Heart right ventricle (tissue), 16 donors: ENCODE data around the gene COG7. TPM values are rescaled to one million over a fixed set of nuclear protein-coding genes. Genes with fewer than 3 reads are reported as not detected.

Source experiments
- ATAC-seq, 8 donors: fragments of 200-7000 bp; cut with Tn5 transposase; one replicate each; pipeline ENCODE4 v1.9.1; 2020; ENCODE audit warnings: mild to moderate bottlenecking in 8 of 8, moderate library complexity in 8 of 8, moderate number of reproducible peaks in 1 of 8
- DNase-seq, 2 donors: peaks; one replicate each; pipeline ENCODE4 v3.0.0-alpha.2; 2020
- H3K27ac ChIP-seq, 10 donors: fragments of 200-600 bp; sonication (generic) in 2 of 10; one replicate each; pipeline versions ENCODE4 v1.5.0 to v1.8.0; 2020 to 2022; ENCODE audit warnings: mild to moderate bottlenecking in 3 of 10
- H3K27me3 ChIP-seq, 7 donors: fragments of 200-600 bp; one replicate each; pipeline ENCODE4 v1.8.0; 2021 to 2022; ENCODE audit warnings: mild to moderate bottlenecking in 2 of 7
- H3K36me3 ChIP-seq, 9 donors: fragments of 200-600 bp; sonication (generic) in 1 of 9; one replicate each; pipeline versions ENCODE4 v1.5.0 to v1.8.0; 2020 to 2022; ENCODE audit warnings: mild to moderate bottlenecking in 2 of 9
- H3K4me1 ChIP-seq, 9 donors: fragments of 200-600 bp; sonication (generic) in 1 of 9; one replicate each; pipeline versions ENCODE4 v1.5.0 to v1.8.0; 2020 to 2022; ENCODE audit warnings: mild to moderate bottlenecking in 4 of 9
- H3K4me3 ChIP-seq, 10 donors: fragments of 200-600 bp; sonication (generic) in 2 of 10; one replicate each; pipeline versions ENCODE4 v1.5.0 to v1.8.0; 2020 to 2022; ENCODE audit warnings: mild to moderate bottlenecking in 7 of 10, moderate library complexity in 2 of 10
- H3K9me3 ChIP-seq, 11 donors: fragments of 200-600 bp in 10 of 11; sonication (generic) in 2 of 11; one replicate each; pipeline versions ENCODE4 v1.5.0 to v1.8.0; 2013 to 2022; ENCODE audit warnings: mild to moderate bottlenecking in 2 of 11, control low read depth in 1 of 11, moderate library complexity in 1 of 11
- WGBS, 2 donors: extraction: QIAGEN DNeasy Blood & Tissue Kit; methylation state at CpG; one replicate each; pipeline ENCODE4 v1.1.7; 2013; ENCODE audit warnings: inconsistent platforms in 1 of 2; 5-methylcytosine and 5-hydroxymethylcytosine counted together
- intact Hi-C, 10 donors: fragments of 100-400 bp; cut with DNase I; formaldehyde crosslinking; loops; one replicate each; pipeline versions ENCODE4 v1.11.1 to v1.14.2; 2022
- polyA plus RNA-seq, 2 donors: library from polyadenylated mRNA; stranded (reverse); fragments of 200-250 nt; gene quantifications; one replicate each; pipeline ENCODE4 v1.2.3, GENCODE V29; 2013
- total RNA-seq, 10 donors: library from RNA; stranded (reverse); fragmentation: NEBNext Ultra II Directional in 3 of 10; extraction: Animal tissue kit (Norgen Biotek cat#: 25700) in 3 of 10; gene quantifications; one replicate each; pipeline versions ENCODE4 v1.2.1 to v1.2.4, GENCODE V29; 2021 to 2023
- TF ChIP-seq, protein P1 (sequence below), 9 donors: fragments of 200-600 bp; sonication (generic) in 2 of 9; IDR thresholded peaks; one replicate each; pipeline versions ENCODE4 v1.5.0 to v1.8.0; 2021 to 2022; ENCODE audit warnings: antibody characterized with exemption in 9 of 9, mild to moderate bottlenecking in 5 of 9, moderate library complexity in 1 of 9
- donor health status: Arrhythmogenic right ventricular cardiomyopathy.
- donor health status: ischemic (EF 13 %, LVEDD 7.1; RV severe dilation, severe dysfunction).
- donor health status: healthy with polysubstance abuse.
- donor health status: DM: no; HTN: yes; CAD: no.
- donor health status: DM: no; HTN: no; CAD: no.
- donor health status: ischemic (EF 25% LVEDD 6.9; RV normal size, moderate dysfunction).
- donor health status: ischemic (EF 25% LVEDD 5.7; RV mildly dilated, moderate dysfunction).
- donor health status: healthy.
- donor health status: DM: yes; HTN: yes; CAD: no.
- donor health status: Ischemic cardiomyopathy.
- donor health status: ischemic (EF 35%, LVEDD 5.7; RV mildly dilated, moderate dysfunction).
- donor health status: nonischemic (EF 11% LVEDD 7.7; RV severe dilation, severe dysfunction).
- donor health status: DM: yes; HTN: yes; CAD: no.
- donor health status: PGD.
- donor health status: ischemic (EF 29% LVEDD 5.4; RV normal size, mild dysfunction).
- donor health status: nonischemic (EF 23%, LVEDD 6.1; RV moderate dilation, normal function).

COG7 gene
- total and polyA plus RNA-seq, 12 donors = 10.9 to 28.1 (median 12.9) TPM

- Histone ChIP-seq H3K4me1 (peaks cover 0 to 16% (median 0%) of the 10 kb centered on the region in 9 donors), H3K27ac (no peak overlapping the region), H3K27me3 (no peaks in the 10 kb centered on the region), H3K36me3 (peaks cover 0 to 96% (median 37%) of the 10 kb centered on the region in 9 donors), H3K9me3 (no peaks in the 10 kb centered on the region), H3K4me3 (no peak overlapping the region)
- no peak for ATAC-seq
- 89% methylated on average over 16 of the region's 16 CpGs for WGBS, 2 donors
- intact Hi-C loops = loop anchor here in 6 of 10 donors (2.0 to 10.0 kb wide), 7 partner anchors 251 to 539 kb away; partner anchors contain the start of gene SCNN1G (in 2 of the 6)
- TF ChIP-seq, protein P1, sequence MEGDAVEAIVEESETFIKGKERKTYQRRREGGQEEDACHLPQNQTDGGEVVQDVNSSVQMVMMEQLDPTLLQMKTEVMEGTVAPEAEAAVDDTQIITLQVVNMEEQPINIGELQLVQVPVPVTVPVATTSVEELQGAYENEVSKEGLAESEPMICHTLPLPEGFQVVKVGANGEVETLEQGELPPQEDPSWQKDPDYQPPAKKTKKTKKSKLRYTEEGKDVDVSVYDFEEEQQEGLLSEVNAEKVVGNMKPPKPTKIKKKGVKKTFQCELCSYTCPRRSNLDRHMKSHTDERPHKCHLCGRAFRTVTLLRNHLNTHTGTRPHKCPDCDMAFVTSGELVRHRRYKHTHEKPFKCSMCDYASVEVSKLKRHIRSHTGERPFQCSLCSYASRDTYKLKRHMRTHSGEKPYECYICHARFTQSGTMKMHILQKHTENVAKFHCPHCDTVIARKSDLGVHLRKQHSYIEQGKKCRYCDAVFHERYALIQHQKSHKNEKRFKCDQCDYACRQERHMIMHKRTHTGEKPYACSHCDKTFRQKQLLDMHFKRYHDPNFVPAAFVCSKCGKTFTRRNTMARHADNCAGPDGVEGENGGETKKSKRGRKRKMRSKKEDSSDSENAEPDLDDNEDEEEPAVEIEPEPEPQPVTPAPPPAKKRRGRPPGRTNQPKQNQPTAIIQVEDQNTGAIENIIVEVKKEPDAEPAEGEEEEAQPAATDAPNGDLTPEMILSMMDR (IDR thresholded peaks at IDR 0.05) = no peak
- DNase-seq = no peak
Observed at GRCh38 chr16:23433261-23433920, 19.6 kb downstream of the COG7 start.

DNA sequence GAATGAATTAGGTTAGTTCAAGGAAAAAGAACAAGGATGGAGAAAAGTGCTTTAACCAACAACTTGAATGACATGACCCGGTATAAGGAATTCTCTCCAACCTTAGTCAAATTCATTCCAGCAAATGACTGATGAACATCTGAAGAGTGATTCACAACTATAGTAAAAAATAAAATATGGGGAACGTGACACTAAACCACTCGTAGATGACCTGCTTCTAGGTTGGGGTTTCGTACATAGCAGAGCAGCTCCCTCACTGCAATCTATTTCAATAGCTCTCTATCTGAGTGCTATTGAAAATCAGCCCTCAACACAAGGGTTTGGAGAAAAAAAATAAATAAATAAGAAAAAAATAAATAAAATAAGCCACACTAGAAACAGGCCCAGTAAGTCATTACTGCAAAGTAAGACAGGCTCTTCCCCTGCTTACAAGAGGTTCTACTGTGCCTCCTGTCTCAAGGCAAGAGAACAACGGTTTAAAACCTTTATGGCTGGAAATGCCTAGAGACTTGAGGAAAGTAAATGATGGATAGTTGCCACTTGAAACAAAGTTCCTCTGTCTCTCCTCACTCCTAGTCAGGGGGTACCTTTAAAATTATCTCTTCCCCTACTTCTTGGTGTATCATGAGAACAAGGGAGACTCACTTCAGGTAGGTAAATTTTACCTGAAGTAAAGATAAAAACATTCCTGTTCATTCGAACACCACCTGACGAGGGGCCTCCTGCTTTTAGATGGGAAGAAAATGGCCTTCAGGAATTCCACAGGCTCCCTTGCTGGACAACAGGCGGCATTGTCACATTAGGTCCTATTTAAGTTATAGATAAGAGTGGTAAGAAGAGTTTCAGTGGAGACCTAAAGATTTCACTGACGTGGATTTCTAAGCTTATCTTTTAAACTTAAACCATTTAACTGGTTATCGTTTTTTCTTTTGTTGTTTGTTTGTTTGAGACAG is 20.5 kb downstream of the COG7 start:
- Histone ChIP-seq H3K36me3 (peaks cover 0 to 95% (median 37%) of the 10 kb centered on the region in 9 donors), H3K27ac (no peak overlapping the region), H3K9me3 (no peaks in the 10 kb centered on the region), H3K4me3 (no peak overlapping the region), H3K4me1 (peaks cover 0 to 16% (median 0%) of the 10 kb centered on the region in 9 donors), H3K27me3 (no peaks in the 10 kb centered on the region)
- WGBS, 2 donors = 89 to 94% methylated on average over 10 of the region's 10 CpGs
- TF ChIP-seq, protein P1 (IDR thresholded peaks at IDR 0.05) = peak in 4 of 9 donors; percentile 11 to 30 (median 12)
- no peak for DNase-seq
- no peak for ATAC-seq
- intact Hi-C loops = loop anchor here in 6 of 10 donors (2.0 to 10.0 kb wide), 7 partner anchors 250 to 538 kb away; partner anchors contain the start of gene SCNN1G (in 2 of the 6)

DNA sequence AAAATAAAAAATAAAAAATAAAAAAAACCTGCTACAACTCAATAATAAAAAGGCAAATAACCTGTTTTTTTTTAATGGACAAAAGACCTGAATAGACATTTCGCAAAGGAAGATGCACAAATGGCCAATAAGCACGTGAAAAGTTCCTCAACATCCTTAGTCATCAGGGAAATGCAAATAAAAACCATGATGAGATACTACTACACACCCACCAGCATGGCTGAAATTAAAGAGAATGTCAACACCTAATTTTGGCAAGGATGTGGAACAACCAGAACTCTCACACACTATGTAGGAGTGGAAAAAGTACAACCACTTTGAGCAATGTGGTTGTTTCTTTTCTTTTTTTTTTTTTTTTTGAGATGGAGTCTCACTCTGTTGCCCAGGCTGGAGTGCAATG is 24.6 kb downstream of the COG7 start:
- no peak overlapping the region for H3K4me3 ChIP-seq
- ATAC-seq = no peak
- TF ChIP-seq, protein P1 (IDR thresholded peaks at IDR 0.05) = no peak
- 79 to 83% methylated on average over 2 of the region's 2 CpGs for WGBS, 2 donors
- H3K4me1 ChIP-seq = peaks cover 0 to 14% (median 6%) of the 10 kb centered on the region in 9 donors
- H3K27me3 ChIP-seq = no peaks in the 10 kb centered on the region
- DNase-seq = no peak
- intact Hi-C loops = loop anchor here in 1 of 10 donors (10.0 kb wide), 1 partner anchor 64 kb away; no protein-coding TSS in a partner anchor
- H3K9me3 ChIP-seq = no peaks in the 10 kb centered on the region
- H3K27ac ChIP-seq = no peak overlapping the region
- peaks cover 0 to 91% (median 34%) of the 10 kb centered on the region in 9 donors for H3K36me3 ChIP-seq
